Measurements from ENCODE around the gene LMO2. TPM values are rescaled to one million over a fixed set of nuclear protein-coding genes. Genes with fewer than 3 reads are reported as not detected.
"Not testable (repeated sequence)": the region's sequence is repeated elsewhere in the genome, so short reads cannot be mapped to it uniquely, and the experiment has no call there.

The LMO2 gene
- total RNA-seq (2014; rRNA removed; shearing (Covaris generic)): 2.0 and 6.0 TPM in 2 replicates

DNA sequence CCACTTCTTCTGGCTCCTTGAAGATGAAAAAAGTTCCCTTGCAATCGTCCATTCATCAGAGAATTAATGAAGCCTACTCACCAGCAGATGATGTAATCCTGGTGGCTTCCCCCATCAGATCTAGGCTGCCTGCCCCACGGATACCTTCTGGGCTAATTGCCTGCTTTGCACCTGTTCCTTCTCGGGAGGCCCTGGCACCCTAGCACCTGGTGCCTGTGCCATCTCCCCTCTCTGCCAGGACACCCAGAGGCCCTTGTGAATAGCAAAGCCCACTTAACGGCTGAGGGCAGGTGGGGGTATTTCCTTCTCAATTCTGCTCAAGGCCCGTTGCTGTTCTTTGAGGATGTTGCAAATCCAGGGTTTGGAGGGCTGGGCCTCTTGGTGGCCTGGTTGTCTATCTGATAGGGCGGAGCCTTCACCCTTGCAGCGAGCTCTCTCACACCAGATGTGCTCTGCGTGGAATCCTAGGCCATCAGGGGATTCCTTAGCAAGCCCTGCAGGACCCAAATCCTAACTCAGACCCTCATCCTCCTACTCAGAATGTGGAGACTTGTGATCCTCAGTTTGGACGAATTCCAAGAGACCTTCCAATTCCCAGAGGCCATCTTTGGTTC, at the start of gene LMO2:
LMO2 (minus strand) TSS at position 363 of the 614 bp plus-strand sequence. CDS start 22,360 bp downstream, outside the sequence.
- no peak for DNase-seq (ENCODE audit: low read depth)

DNA sequence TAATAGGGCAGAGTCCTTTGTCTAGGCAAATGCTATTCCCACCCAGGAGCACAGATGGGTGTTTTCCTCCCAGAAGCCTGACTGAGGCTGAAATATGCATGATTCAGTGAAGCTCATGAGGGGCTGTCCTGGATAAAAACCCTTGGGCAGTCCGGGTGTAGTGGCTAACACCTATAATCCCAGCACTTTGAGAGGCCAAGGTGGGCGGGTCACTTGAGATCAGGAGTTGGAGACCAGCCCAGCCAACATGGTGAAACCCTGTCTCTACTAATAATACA, 48.6 kb upstream of the LMO2 start:
- DNase-seq (ENCODE audit: low read depth): peak; percentile 5

DNA sequence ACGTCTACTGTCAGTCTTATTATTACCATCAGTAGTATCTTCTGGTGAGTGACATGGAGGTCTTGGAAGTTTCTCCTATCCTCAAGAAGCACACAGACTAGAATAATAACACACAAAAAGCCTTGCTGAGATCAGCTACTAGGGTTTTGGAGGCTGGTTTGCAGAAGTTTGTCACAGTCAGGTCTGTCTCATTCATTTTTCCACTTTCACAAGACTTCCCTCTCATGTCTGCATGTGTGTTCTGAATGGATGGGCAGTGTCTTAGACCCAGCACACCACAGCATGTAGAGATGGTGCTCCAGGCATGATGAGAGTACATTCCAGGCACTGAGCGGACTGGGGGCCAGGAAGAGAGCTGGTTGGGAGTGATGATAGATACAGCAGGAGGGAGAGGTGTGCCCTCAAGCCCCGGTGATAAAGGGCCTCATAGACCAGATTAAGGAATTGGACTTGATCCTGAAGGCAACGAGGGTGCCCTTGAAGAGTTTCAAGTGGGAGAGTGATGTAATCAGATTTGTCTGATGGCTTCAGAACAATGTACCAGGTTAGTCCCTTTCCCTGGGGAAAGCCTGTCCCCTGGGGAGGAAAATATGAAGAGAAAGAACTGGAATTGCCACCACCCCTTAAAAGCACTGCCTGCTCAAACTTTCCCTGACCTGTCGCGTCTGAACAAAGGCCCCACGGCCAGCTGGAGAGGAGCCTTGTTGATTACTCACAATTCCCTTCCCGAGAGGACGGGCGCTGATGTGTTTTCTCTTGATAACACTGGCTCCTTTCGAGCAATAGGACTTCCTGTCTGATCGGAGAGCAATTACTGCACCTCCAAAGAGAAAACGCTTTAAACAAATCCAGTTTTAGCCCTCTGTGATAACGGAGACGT, 45.1 kb upstream of the LMO2 start:
- peak; percentile 66 for DNase-seq (ENCODE audit: low read depth)

DNA sequence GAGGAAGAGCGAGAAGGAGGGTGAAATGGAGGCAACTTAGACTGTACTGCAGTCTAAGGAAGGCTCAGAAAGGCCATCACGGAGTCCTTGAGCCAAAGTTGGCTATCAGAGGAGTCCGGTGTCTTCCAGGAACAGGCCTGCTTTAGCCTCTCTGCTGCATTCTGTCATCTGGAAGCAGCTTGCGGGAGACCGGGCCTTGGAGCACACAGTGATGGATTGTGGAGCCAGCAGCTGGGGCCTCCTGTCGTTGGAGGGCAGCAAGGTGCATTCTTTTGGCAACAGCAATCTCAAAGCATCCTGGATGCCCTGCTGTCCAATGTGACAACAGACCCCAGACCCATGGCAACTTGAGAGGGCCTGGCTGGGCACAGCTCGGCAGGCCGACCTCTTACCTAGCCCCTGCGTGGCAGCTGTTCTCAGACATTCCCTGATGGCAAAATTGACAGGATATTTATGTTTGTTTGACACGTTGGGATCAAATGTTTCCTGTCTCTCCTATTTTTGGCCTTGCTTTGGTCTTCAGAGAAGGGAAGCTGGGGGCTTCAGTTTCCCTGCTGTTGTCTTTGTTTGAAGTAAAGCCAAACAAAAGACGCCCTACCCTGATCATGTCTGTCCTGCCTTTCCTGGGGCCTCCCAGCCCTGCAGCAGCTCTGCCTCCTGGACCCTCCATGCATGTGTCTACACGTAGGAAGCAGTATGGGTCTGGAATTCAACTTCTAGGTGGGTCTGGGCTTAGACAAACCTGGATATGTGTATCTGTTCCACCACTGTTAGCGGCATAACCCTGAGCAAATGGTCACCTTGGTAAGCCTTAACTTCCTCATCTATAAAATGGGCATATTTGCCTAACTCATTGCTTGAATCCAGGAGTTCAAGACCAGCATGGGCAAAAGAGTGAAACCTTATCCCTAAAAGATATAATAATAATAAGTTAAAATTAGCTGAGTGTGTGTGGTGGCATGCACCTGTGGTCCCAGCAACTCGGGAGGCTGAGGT, 43.9 kb upstream of the LMO2 start:
- no peak for DNase-seq (ENCODE audit: low read depth)

DNA sequence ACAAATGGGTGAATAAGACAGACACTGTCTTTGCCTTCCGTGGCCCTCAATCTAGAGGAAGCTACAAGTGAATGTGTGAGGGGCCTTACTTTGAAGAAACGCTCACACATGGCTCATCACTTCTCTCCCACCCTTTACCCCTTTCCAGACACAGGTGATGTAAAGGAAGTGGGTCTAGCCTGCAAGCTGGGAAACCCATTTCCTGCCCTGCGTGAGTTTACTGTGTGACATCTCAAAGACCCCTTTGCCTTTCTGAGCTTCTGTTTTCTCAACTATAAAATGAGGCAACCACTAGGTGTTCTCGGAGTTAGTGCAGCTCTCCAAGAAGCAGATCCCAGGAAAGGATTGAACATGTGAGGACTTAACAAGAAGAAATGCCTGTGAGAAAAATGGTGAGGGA, 43.1 kb upstream of the LMO2 start:
- no peak for DNase-seq (ENCODE audit: low read depth)

DNA sequence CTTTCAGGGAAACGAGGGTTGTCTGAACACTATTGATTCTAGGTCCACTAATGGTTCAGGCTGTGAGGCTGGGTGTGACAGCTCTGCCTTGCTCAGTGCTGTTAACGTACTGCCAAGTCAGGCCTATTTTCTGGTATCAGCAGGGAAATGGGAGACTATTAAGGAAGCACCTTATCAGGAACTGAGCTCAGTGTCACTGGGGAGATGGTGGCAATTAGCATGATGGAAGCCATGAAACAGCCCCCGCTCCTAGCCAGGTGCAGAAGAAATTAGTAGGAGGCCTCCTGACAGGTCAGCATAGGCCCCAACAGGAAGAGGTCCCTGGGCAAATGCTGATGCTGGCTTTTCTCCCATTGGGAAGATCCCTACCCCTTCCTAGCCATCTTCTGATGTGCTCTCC, 42.6 kb upstream of the LMO2 start:
- no peak for DNase-seq (ENCODE audit: low read depth)

DNA sequence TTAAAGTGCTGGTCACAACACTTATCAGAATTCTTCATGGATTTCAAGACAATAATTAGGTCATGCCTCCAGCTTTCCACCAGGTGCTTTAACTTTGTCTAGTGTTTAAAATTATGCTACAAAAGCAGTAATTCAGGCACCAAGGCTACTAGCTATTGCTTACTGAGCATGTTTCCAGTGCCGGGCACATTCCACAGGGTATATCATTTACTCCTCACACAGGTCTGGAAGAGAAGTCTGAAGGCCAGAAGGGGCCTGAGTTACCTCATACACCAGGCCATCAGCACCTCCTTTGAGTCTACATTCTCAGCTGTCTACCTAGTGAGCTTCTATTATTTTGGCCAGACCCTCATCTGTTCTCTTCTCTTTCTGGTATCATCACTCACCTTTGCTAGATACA, 41.7 kb upstream of the LMO2 start:
- no peak for DNase-seq (ENCODE audit: low read depth)

DNA sequence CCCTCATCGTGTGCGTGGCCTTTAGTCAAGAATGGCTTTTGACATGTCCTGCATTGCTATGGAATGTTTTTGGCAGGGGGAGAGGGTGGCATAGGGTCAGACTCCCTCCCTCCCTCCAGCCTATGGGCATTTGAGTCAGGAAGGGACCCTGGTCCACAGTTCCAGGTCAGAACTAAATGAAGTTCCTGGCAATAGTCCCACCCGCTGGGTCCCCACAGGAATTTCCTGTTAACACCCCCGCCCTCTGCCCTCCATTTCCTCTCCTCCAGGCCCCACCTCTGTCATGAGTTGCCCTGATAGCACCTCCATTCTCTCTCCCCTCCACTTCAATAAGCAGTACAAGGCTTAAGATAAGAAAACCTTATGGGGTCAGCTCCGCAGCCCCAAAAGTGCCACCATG, 40.8 kb upstream of the LMO2 start:
- no peak for DNase-seq (ENCODE audit: low read depth)

DNA sequence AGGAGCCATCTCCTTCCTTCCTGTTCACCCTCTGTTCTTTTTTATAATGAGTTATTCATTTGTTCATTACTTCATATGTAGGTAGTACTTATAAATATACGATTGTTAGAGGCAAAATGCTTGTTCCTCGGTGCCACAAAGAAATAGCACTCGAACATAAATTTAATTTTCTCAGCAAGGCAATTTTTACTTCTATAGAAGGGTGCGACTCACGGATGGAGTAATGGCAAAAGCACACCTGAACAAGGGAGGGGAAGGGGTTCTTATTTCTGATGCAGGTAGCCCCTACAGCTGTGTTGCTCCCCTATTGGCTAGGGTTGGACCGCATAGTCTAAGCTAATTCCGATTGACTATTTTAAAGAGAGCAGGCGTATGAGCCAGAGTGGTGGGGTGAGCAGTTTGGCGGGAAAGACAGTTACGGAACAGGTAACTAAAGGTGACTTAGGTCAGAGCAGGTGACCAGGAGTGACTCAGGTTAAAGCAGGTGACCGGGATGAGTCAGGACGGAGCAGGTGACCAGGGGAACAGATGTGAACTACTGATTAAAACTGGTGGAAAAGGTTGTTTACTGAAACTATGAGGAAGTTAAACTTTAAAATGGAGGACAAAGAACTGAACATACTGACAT, 40.0 kb upstream of the LMO2 start:
- not testable (repeated sequence) for DNase-seq (ENCODE audit: low read depth)

DNA sequence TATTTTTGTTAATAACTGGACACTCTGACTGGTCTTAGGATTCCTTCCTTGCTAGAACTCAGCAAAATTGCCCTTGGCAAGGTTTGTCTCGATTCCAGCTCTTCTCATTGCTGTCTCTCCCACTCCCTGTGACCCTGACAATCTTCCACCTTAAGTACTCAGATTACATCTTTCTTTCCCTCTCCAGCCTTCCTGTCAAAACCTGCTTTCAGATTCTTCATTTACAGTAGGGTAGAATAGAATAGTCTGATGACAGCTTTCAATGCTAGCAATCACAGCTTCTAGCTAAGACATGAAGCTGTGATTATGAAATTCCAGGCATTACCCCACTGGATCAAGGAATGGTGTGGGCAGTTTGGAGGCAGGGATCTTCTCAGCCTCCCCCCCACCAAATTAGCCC, 39.2 kb upstream of the LMO2 start:
- DNase-seq (ENCODE audit: low read depth): no peak

DNA sequence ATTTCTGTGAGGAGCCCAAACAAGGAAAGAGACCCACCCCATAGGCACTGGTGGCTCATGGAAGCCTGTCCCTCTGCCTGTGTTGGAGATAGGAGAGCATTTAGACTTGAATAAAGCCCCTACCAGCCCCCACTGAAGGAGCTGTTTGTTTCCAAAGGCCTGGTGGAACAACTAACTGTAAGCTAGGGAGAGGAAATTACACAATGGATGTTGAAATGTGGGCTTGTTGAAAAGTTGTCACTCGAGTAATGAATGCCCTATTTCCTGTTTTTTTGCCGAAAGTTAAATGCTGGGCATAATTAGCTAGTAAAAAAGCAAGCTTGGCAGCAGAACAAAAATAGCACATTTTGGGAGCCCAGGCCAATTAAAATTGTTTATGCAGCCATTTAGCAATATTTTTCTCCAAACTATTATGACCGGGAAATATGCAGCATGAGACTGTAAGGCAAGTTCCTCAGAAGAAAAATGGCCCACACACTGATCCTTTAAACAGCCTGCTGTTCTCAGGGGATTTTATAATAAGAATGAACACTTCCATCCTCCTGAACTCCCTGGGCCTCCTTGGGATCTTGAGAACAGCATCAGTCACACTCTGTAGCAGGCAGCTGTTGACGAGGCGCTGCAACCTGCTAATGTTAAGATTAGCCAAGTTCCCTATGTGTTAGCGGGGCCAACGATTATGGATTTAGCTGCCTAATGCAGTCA, 38.6 kb upstream of the LMO2 start:
- DNase-seq (ENCODE audit: low read depth): no peak

DNA sequence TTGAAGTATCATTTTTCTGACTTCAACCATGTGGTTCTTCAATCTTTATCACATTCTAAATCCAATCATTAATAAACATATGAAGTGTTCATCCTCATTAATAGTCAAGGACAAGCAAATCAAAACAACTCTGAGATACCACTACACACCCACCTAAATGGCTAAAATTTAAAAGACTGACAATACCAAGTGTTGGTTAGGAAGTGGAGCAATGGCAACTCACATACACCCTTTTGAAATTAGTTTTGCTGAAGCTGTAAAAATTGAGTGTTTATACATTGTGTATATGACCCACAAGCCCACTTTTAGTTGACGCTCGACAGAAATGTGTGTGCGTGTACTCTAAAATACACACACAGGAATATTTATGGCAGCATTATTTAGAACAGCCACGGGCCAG, 36.7 kb upstream of the LMO2 start:
- DNase-seq (ENCODE audit: low read depth): no peak

DNA sequence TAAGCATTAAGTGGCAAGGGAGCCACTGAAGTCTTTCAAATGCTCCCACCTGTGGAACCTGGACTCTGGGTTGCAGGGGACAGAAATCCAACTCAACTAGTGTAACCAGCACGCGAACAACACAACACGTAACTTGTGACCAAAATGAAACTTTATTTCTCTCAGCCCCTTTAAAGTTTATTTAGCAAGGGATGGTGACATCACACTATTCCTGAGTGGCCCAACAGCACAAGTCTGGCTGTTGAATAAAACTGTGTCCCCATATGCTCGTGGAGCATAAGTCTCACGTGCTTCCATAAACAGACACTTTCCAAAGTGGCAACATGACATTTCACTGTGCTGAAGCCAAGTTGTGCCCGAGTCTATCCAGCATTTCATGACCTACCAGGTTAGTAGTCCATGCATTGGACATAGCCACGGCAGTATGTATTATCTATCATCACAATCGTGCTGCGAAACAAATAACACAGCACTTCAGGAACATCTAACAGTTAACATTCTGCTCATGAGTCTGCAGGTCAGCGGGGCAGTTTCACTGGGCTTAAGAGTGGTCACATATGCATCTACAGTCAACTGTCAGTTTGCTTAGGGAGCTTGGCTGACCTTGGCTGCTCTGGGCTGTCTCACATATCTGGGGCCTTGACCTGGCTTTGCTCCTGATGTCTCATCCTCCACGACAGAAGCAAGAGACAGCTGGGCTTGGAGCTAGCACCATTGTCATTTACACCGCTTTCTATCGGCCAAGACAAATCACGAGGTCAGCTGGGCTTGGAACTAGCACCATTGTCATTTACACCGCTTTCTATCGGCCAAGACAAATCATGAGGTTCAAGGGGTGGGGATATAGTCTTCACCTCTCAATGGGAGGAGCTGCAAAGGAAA, 35.0 kb upstream of the LMO2 start:
- no peak for DNase-seq (ENCODE audit: low read depth)

DNA sequence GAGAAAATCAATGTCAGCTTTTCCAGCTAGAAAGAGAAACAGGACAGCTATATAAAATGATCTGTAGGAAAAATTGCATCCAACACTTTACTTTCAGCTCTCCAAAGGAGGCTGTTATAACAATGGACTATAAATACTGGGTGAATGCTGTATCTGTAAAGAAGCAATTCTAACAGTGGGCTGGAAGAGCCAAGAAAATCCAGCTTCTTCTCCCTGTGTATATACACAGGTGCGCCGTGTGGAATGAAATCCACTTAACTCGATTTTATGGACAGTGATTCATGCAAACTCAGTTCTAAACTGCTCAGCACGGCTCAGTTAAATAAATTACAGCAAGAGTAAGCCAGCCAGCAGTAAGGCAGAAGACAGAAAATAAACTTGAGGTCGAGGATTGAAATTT, 32.5 kb upstream of the LMO2 start:
- DNase-seq (ENCODE audit: low read depth): no peak

DNA sequence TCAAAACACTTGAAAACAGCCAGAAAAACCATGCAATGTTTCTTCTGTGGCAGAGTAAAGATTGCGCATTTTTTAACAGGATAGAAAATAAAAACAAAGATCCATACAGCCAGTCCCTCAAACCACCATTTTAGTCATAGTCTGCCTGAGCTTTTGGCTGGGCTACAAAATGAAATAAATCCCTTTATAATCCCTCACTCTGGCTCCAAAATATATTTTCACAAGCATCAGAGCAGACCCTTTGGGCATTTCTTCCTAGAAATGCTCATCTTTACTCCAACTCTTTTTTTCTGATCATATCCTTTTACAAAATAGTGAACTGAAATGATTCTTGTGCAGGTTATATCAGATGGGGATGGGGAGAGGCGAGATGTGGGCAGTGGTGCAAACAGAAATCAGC, 31.8 kb upstream of the LMO2 start:
- DNase-seq (ENCODE audit: low read depth): no peak

DNA sequence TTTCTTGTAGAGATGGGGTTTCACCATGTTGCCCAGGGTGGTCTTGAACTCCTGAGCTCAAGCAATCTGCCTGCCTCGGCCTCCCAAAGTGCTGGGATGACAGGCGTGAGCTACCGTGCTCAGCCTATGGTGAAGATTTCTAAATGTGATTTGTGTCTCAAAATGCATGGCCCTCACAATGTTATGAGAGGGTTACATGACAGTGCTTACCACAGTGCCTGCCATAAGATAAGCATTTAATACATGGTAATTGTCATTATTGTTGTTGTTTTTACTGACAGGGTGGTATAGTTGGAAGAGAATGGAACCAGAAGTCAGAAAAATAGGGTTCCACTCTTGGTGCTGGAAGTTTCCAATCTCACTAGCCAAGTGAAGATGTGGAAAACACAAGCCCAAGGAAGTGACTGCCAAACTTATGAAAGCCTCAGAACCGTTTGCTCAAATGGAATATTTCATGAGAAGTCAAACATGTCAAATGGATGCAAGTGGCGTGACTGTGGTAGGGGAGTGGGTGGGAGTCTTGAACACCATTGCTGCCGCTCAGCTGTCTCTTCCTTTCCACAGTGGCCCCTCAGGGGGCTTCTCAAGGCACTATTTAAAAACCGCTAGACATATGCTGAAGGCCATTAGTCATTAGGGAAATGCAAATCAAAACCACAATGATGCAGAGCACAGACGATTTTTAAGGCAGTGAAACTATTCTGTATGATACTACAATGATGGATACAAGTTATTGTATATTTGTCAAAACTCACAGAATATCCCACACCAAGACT, 29.1 kb upstream of the LMO2 start:
- no peak for DNase-seq (ENCODE audit: low read depth)

DNA sequence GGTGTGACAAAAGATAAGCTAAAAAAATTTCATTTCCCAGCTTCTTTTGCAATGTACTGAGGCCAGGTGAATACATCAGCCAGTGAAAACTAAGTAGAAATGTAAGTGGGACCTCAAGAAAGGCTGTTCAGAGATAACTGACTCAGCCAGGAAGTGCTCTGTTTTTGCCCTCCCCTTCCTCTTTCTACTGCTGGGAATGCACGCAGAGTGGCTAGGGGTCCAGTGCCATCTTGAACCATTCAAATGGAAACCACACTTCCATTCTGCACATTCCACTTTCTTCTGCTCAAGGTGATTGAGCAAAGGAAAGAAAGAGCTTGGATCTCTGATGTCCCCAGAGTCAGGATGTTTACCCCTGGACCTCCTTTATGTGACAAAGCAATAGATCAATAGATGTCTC, 27.8 kb upstream of the LMO2 start:
- no peak for DNase-seq (ENCODE audit: low read depth)

DNA sequence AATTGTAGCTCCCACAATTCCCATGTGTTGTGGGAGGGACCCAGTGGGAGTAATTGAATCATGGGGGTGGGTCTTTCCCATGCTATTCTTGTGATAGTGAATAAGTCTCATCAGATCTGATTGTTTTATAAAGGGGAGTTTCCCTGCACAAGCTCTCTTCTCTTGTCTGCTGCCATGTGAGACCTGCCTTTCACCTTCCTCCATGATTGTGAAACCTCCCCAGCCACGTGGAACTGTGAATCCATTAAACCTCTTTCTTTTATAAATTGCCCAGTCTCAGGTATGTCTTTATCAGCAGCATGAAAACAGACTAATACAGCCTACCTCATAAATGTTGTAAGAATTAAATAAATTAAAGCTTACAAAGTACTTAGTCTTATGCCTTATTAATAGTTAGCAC, 25.5 kb upstream of the LMO2 start:
- not testable (repeated sequence) for DNase-seq (ENCODE audit: low read depth)

DNA sequence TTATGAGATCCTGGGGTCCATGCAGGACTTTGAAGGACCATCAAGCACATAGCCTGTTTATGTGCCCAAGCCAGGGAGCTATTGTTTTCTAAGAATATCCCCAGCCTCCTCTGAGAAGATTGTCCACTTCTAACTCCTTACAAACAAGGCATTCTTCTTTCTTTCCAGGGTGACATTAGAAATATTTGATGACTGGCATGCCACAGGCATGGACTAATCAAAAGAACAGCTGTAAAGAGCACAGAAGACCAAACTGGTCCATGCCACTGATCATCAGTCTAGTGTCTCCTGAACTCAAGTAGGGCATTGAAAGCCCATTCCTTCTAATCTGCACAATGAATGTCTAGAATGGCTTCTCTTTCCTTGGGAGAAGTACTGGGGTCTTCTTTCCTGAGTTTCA, 24.9 kb upstream of the LMO2 start:
- DNase-seq (ENCODE audit: low read depth): no peak

Measured in Daoy (cell line).